Activated CD8-positive, alpha-beta T cell treated with anti-CD3 and anti-CD28 coated beads for 36 hours (primary cell): ENCODE measurements around the gene TCEANC2. TPM values are rescaled to one million over a fixed set of nuclear protein-coding genes. Genes with fewer than 3 reads are reported as not detected.

ENCODE experiments used
- ATAC-seq: fragments of 200-7000 bp; cut with Tn5 transposase; one replicate; pipeline ENCODE4 v1.10.0; 2021; ENCODE audit warnings: mild to moderate bottlenecking, moderate library complexity
- CTCF ChIA-PET: fragments of 350-600 bp; sonication (Branson Sonifier 250); formaldehyde crosslinking; loops from one replicate; lab custom pipeline; 2021; ENCODE audit warnings: antibody characterized with exemption; lab: Charles Lee
- POLR2A ChIA-PET: fragments of 350-600 bp; sonication (Branson Sonifier 250); formaldehyde crosslinking; loops from one replicate; lab custom pipeline; 2021; ENCODE audit warnings: antibody characterized with exemption; lab: Charles Lee
- DNase-seq: peaks from one replicate; pipeline ENCODE4 v3.0.0-alpha.2; 2020
- H3K27ac Mint-ChIP-seq: one replicate; pipeline ENCODE4 v1.8.0; 2021; ENCODE audit warnings: mild to moderate bottlenecking, mixed read lengths
- H3K27me3 Mint-ChIP-seq: one replicate; pipeline ENCODE4 v1.8.0; 2021; ENCODE audit warnings: mixed read lengths
- H3K36me3 Mint-ChIP-seq: one replicate; pipeline ENCODE4 v1.8.0; 2021; ENCODE audit warnings: low read depth, mixed read lengths
- H3K4me1 Mint-ChIP-seq: one replicate; pipeline ENCODE4 v1.8.0; 2021; ENCODE audit warnings: low read depth, mixed read lengths
- H3K4me3 Mint-ChIP-seq: one replicate; pipeline ENCODE4 v1.8.0; 2021; ENCODE audit warnings: mild to moderate bottlenecking, moderate library complexity, mixed read lengths
- H3K9me3 Mint-ChIP-seq: one replicate; pipeline ENCODE4 v1.8.0; 2021; ENCODE audit warnings: mixed read lengths
- CTCF ChIP-seq: fragments of 200-600 bp; IDR thresholded peaks from one replicate; pipeline ENCODE4 v1.8.0; 2022; ENCODE audit warnings: antibody characterized with exemption, mild to moderate bottlenecking
- intact Hi-C: fragments of 100-400 bp; cut with micrococcal nuclease; formaldehyde crosslinking; loops from one replicate; pipeline ENCODE4 v1.10.0; 2022
- total RNA-seq, 2 experiments: library from RNA; stranded (reverse); gene quantifications; one replicate each; pipeline ENCODE4 v1.2.3, GENCODE V29; 2021

Gene TCEANC2
- total RNA-seq, 2 experiments from 2014 or later: 11.1 to 11.2 TPM

GRCh38 chr1:54008876-54009275, 44.5 kb upstream of the TCEANC2 start:
- H3K36me3 Mint-ChIP-seq: no peaks in the 10 kb centered on the region
- H3K27ac Mint-ChIP-seq: no peak overlapping the region
- ATAC-seq: no peak
- CTCF ChIA-PET: interaction anchor here (1.3 to 1.4 kb wide), 3 partner anchors 75 to 148 kb away, joined by 3 read pairs; no protein-coding TSS in a partner anchor
- no peak for DNase-seq
- POLR2A ChIA-PET: no interaction called here
- no peaks in the 10 kb centered on the region for H3K9me3 Mint-ChIP-seq
- no peak for TF ChIP-seq CTCF
- H3K4me3 Mint-ChIP-seq: no peak overlapping the region
- intact Hi-C loops: no loop called here
- peaks cover 2% of the 10 kb centered on the region for H3K27me3 Mint-ChIP-seq
- H3K4me1 Mint-ChIP-seq: no peaks in the 10 kb centered on the region

- Mint-ChIP-seq H3K27ac (no peak overlapping the region), H3K4me1 (no peaks in the 10 kb centered on the region), H3K27me3 (peaks cover 2% of the 10 kb centered on the region), H3K4me3 (no peak overlapping the region), H3K9me3 (no peaks in the 10 kb centered on the region), H3K36me3 (no peaks in the 10 kb centered on the region)
- no peak for DNase-seq
- ATAC-seq: no peak
- intact Hi-C loops: no loop called here
- POLR2A ChIA-PET: no interaction called here
- TF ChIP-seq CTCF: no peak
- CTCF ChIA-PET: interaction anchor here (1.3 to 1.4 kb wide), 2 partner anchors 74 to 149 kb away, joined by 3 read pairs; no protein-coding TSS in a partner anchor
Measured at GRCh38 chr1:54009406-54009805, 44.0 kb upstream of the TCEANC2 start.

- no peaks in the 10 kb centered on the region for H3K9me3 Mint-ChIP-seq
- CTCF ChIA-PET: interaction anchor here (1.3 kb wide), 1 partner anchor 150 kb away, joined by 3 read pairs; no protein-coding TSS in a partner anchor
- POLR2A ChIA-PET: no interaction called here
- peaks cover 2% of the 10 kb centered on the region for H3K27me3 Mint-ChIP-seq
- no peak for TF ChIP-seq CTCF
- no peak for DNase-seq
- H3K4me1 Mint-ChIP-seq: no peaks in the 10 kb centered on the region
- intact Hi-C loops: no loop called here
- no peaks in the 10 kb centered on the region for H3K36me3 Mint-ChIP-seq
- no peak for ATAC-seq
- H3K4me3 Mint-ChIP-seq: no peak overlapping the region
- no peak overlapping the region for H3K27ac Mint-ChIP-seq
Measured at GRCh38 chr1:54010415-54011117, 42.8 kb upstream of the TCEANC2 start.

- Mint-ChIP-seq H3K27me3 (peaks cover 2% of the 10 kb centered on the region), H3K27ac (no peak overlapping the region), H3K4me1 (no peaks in the 10 kb centered on the region), H3K9me3 (no peaks in the 10 kb centered on the region), H3K36me3 (no peaks in the 10 kb centered on the region), H3K4me3 (no peak overlapping the region)
- DNase-seq (no peak), ATAC-seq (no peak)
- POLR2A ChIA-PET: no interaction called here
- CTCF ChIA-PET: no interaction called here
- intact Hi-C loops: no loop called here
- TF ChIP-seq CTCF: no peak
Measured at GRCh38 chr1:54011316-54012007, 41.9 kb upstream of the TCEANC2 start.

- intact Hi-C loops: no loop called here
- ChIA-PET CTCF (interaction anchor here (1.4 kb wide), 1 partner anchor 151 kb away, joined by 4 read pairs; no protein-coding TSS in a partner anchor), POLR2A (no interaction called here)
- Mint-ChIP-seq H3K27me3 (peaks cover 2% of the 10 kb centered on the region), H3K36me3 (no peaks in the 10 kb centered on the region), H3K27ac (no peak overlapping the region), H3K9me3 (no peaks in the 10 kb centered on the region), H3K4me3 (no peak overlapping the region), H3K4me1 (no peaks in the 10 kb centered on the region)
- ATAC-seq (no peak), DNase-seq (no peak)
- no peak for TF ChIP-seq CTCF
Measured at GRCh38 chr1:54012008-54012325, 41.4 kb upstream of the TCEANC2 start.
